Tibial artery (tissue), 4 donors: ENCODE results near the gene ASPA.

Experiments used
- DNase-seq, 2 donors: peaks; one replicate each; pipeline ENCODE4 v3.0.0-alpha.2; 2019
- H3K27ac ChIP-seq, 2 donors: fragments of 200-600 bp; sonication (generic) in 1 of 2; 1 replicate in 1 of 2; 2 replicates in 1 of 2; pipeline ENCODE4 v1.5.1; 2018 to 2019; ENCODE audit warnings: mild to moderate bottlenecking in 1 of 2
- H3K27me3 ChIP-seq, 2 donors: fragments of 200-600 bp; sonication (generic) in 1 of 2; one replicate each; pipeline versions ENCODE4 v1.5.1 to v1.6.0; 2016 to 2019
- H3K36me3 ChIP-seq, 3 donors: fragments of 200-600 bp; sonication (generic) in 2 of 3; one replicate each; pipeline ENCODE4 v1.5.1; 2016 to 2019; ENCODE audit warnings: mild to moderate bottlenecking in 2 of 3
- H3K4me1 ChIP-seq, 4 donors: fragments of 200-600 bp; sonication (generic) in 2 of 4; 1 replicate in 3 of 4; 2 replicates in 1 of 4; pipeline ENCODE4 v1.5.1; 2016 to 2019
- H3K4me3 ChIP-seq, 2 donors: fragments of 200-600 bp; sonication (generic) in 1 of 2; 1 replicate in 1 of 2; 2 replicates in 1 of 2; pipeline ENCODE4 v1.5.1; 2018 to 2019; ENCODE audit warnings: mild to moderate bottlenecking in 2 of 2
- H3K9me3 ChIP-seq, 3 donors: fragments of 200-600 bp; sonication (generic) in 1 of 3; one replicate each; pipeline ENCODE4 v1.5.1; 2016 to 2019
- CTCF ChIP-seq, 2 experiments: fragments of 200-600 bp in 1 of 2; fragments of 450-650 bp in 1 of 2; IDR thresholded peaks; one replicate each; pipeline ENCODE4 v1.5.1; 2017 to 2019; ENCODE audit warnings: antibody characterized with exemption in 2 of 2, mild to moderate bottlenecking in 1 of 2, moderate library complexity in 1 of 2
- intact Hi-C: fragments of 100-400 bp; cut with DNase I; formaldehyde crosslinking; loops from one replicate; pipeline ENCODE4 v1.15.0; 2023; ENCODE audit warnings: low total_unique reads

Gene ASPA

GRCh38 chr17:3502466-3502865 lies 26.7 kb downstream of the ASPA start:
- Histone ChIP-seq H3K36me3 (no peaks in the 10 kb centered on the region), H3K27me3 (no peaks in the 10 kb centered on the region), H3K27ac (no peak overlapping the region), H3K4me3 (no peak overlapping the region), H3K9me3 (peaks cover 0 to 4% (median 0%) of the 10 kb centered on the region in 3 donors), H3K4me1 (no peaks in the 10 kb centered on the region)
- no peak for DNase-seq
- TF ChIP-seq CTCF (IDR thresholded peaks at IDR 0.05): no peak
- intact Hi-C loops: no loop called here

GRCh38 chr17:3503285-3503684 lies 27.5 kb downstream of the ASPA start:
- H3K27ac ChIP-seq: no peak overlapping the region

GRCh38 chr17:3505008-3505407 lies 29.2 kb downstream of the ASPA start:
- TF ChIP-seq CTCF (IDR thresholded peaks at IDR 0.05): no peak
- intact Hi-C loops: no loop called here
- Histone ChIP-seq H3K27me3 (no peaks in the 10 kb centered on the region), H3K36me3 (no peaks in the 10 kb centered on the region), H3K27ac (no peak overlapping the region), H3K4me3 (no peak overlapping the region), H3K9me3 (peaks cover 0 to 4% (median 0%) of the 10 kb centered on the region in 3 donors), H3K4me1 (no peaks in the 10 kb centered on the region)
- no peak for DNase-seq

More at GRCh38 chr17:3503285-3503684, 27.5 kb downstream of the ASPA start:
- H3K4me3 ChIP-seq: no peak overlapping the region
- H3K4me1 ChIP-seq: no peaks in the 10 kb centered on the region
- no peak for DNase-seq
- H3K36me3 ChIP-seq: no peaks in the 10 kb centered on the region
- peaks cover 0 to 4% (median 0%) of the 10 kb centered on the region in 3 donors for H3K9me3 ChIP-seq
- H3K27me3 ChIP-seq: no peaks in the 10 kb centered on the region
- TF ChIP-seq CTCF (IDR thresholded peaks at IDR 0.05): no peak
- intact Hi-C loops: no loop called here

- intact Hi-C loops: no loop called here
- no peak for DNase-seq
- no peak for TF ChIP-seq CTCF (IDR thresholded peaks at IDR 0.05)
- H3K4me1 ChIP-seq: no peaks in the 10 kb centered on the region
- no peak overlapping the region for H3K4me3 ChIP-seq
- no peaks in the 10 kb centered on the region for H3K27me3 ChIP-seq
- no peak overlapping the region for H3K27ac ChIP-seq
- no peaks in the 10 kb centered on the region for H3K36me3 ChIP-seq
- H3K9me3 ChIP-seq: no peaks in the 10 kb centered on the region
Measured at GRCh38 chr17:3506054-3506453, 30.3 kb downstream of the ASPA start.

GRCh38 chr17:3507071-3507470 lies 31.3 kb downstream of the ASPA start:
- no peaks in the 10 kb centered on the region for H3K27me3 ChIP-seq
- intact Hi-C loops: no loop called here
- no peaks in the 10 kb centered on the region for H3K36me3 ChIP-seq
- H3K4me1 ChIP-seq: peaks cover 0 to 3% (median 1%) of the 10 kb centered on the region in 4 donors
- H3K4me3 ChIP-seq: no peak overlapping the region
- TF ChIP-seq CTCF (IDR thresholded peaks at IDR 0.05): no peak
- DNase-seq: no peak
- no peaks in the 10 kb centered on the region for H3K9me3 ChIP-seq
- no peak overlapping the region for H3K27ac ChIP-seq

GRCh38 chr17:3507869-3508268 lies 32.1 kb downstream of the ASPA start:
- no peaks in the 10 kb centered on the region for H3K9me3 ChIP-seq
- no peak overlapping the region for H3K4me3 ChIP-seq
- intact Hi-C loops: no loop called here
- H3K27me3 ChIP-seq: no peaks in the 10 kb centered on the region
- no peaks in the 10 kb centered on the region for H3K36me3 ChIP-seq
- TF ChIP-seq CTCF (IDR thresholded peaks at IDR 0.05): no peak
- H3K27ac ChIP-seq: no peak overlapping the region
- H3K4me1 ChIP-seq: peaks cover 0 to 11% (median 7%) of the 10 kb centered on the region in 4 donors
- DNase-seq: no peak
